Measurements from ENCODE around the gene AP1G2. TPM values are rescaled to one million over a fixed set of nuclear protein-coding genes. Genes with fewer than 3 reads are reported as not detected.

The AP1G2 gene
- total and polyA plus RNA-seq, 2 of the 13 experiments (the other 11 are each of a cell fraction or from before 2014, with no cell fraction given), result 96.9 to 611 TPM

GRCh38 chr14:23614395-23614828 lies 46.8 kb upstream of the AP1G2 start (continued):
- TF ChIP-seq ZNF580 (CRISPR knock-in tag; IDR thresholded peaks at IDR 0.05; ENCODE audit: borderline replicate concordance, low read depth), result no peak
- TF ChIP-seq U2AF2 (IDR thresholded peaks at IDR 0.05; ENCODE audit: low read depth, low read length), result no peak
- no peak for TF ChIP-seq ZBTB44 (CRISPR knock-in tag; IDR thresholded peaks at IDR 0.05)
- peak; percentile 68; the same call in 1 of the 2 replicates for TF ChIP-seq ZNF296 (CRISPR knock-in tag; conservative IDR thresholded peaks at IDR 0.05)
- TF ChIP-seq HBP1 (CRISPR knock-in tag; IDR thresholded peaks at IDR 0.05; ENCODE audit: low read depth), result no peak
- TF ChIP-seq RAD51 (IDR thresholded peaks at IDR 0.05; ENCODE audit: borderline replicate concordance), result no peak
- TF ChIP-seq PHF5A (CRISPR knock-in tag; IDR thresholded peaks at IDR 0.05; ENCODE audit: low read depth, unreplicated experiment), result no peak
- no peak for TF ChIP-seq USF2 (IDR thresholded peaks at IDR 0.05; ENCODE audit: low read depth, low read length)
- no peak for TF ChIP-seq USF2 (CRISPR knock-in tag; IDR thresholded peaks at IDR 0.05; ENCODE audit: borderline replicate concordance)
- TF ChIP-seq PAX8 (CRISPR knock-in tag; IDR thresholded peaks at IDR 0.05; ENCODE audit: borderline replicate concordance), result 0 out of 2 replicates have a peak, but pooled peaks have one; percentile 61
- 0 out of 2 replicates have a peak, but pooled peaks have one; percentile 35 for TF ChIP-seq HIC2 (CRISPR knock-in tag; IDR thresholded peaks at IDR 0.05; ENCODE audit: low read depth)
- peak; percentile 1 for TF ChIP-seq TEAD3 (CRISPR knock-in tag; optimal IDR thresholded peaks at IDR 0.05; ENCODE audit: borderline replicate concordance)
- no peak for TF ChIP-seq ZNF713 (CRISPR knock-in tag; IDR thresholded peaks at IDR 0.05)
- TF ChIP-seq STAG1 (CRISPR knock-in tag; IDR thresholded peaks at IDR 0.05), result no peak
- TF ChIP-seq IRF1 (CRISPR knock-in tag; IDR thresholded peaks at IDR 0.05; ENCODE audit: low read depth), result no peak
- no peak for TF ChIP-seq PATZ1 (CRISPR knock-in tag; IDR thresholded peaks at IDR 0.05)
- peak; percentile 43; the same call in 1 of the 2 replicates for TF ChIP-seq ZMYM4 (CRISPR knock-in tag; IDR thresholded peaks at IDR 0.05)
- no peak for TF ChIP-seq ADNP (CRISPR knock-in tag; IDR thresholded peaks at IDR 0.05)
- no peak for TF ChIP-seq MIXL1 (CRISPR knock-in tag; IDR thresholded peaks at IDR 0.05)
- TF ChIP-seq ZNF839 (CRISPR knock-in tag; IDR thresholded peaks at IDR 0.05; ENCODE audit: borderline replicate concordance), result peak; percentile 58; the same call in 1 of the 2 replicates
- TF ChIP-seq ZNF550 (CRISPR knock-in tag; IDR thresholded peaks at IDR 0.05; ENCODE audit: borderline replicate concordance), result no peak
